ENCODE results near the gene TCIRG1. TPM values are rescaled to one million over a fixed set of nuclear protein-coding genes. Genes with fewer than 3 reads are reported as not detected.

Gene TCIRG1
- total RNA-seq, 1 experiment from 2014 or later, result 158 TPM

- POLR2A ChIA-PET, result interaction anchor here (0.6 kb wide), 1 partner anchor 415 kb away, joined by 3 read pairs; no protein-coding TSS in a partner anchor
- Histone ChIP-seq H3K4me1 (ENCODE audit: control insufficient read depth, insufficient read depth, low read length) (peaks cover 18% of the 10 kb centered on the region), H3K27ac (ENCODE audit: low read length) (no peak overlapping the region), H3K36me3 (ENCODE audit: control insufficient read depth, insufficient read depth, low read length) (0 out of 2 replicates have a peak, but pooled peaks cover 2% of the 10 kb centered on the region), H3K4me3 (ENCODE audit: low read depth in 2 of 2, low read length in 2 of 2) (no peak overlapping the region), H3K9me3 (ENCODE audit: control insufficient read depth, insufficient read depth, low read depth, low read length) (no peaks in the 10 kb centered on the region), H3K27me3 (ENCODE audit: control insufficient read depth, insufficient read depth, low read length) (no peaks in the 10 kb centered on the region)
- in situ Hi-C loops (cut with HindIII; ENCODE audit: low pct_unique_long_range_greater_than_20kb, low sequenced_read_pairs) (no loop called here), intact Hi-C loops (cut with micrococcal nuclease; ENCODE audit: unreplicated experiment) (no loop called here)
- TF ChIP-seq, protein P1, sequence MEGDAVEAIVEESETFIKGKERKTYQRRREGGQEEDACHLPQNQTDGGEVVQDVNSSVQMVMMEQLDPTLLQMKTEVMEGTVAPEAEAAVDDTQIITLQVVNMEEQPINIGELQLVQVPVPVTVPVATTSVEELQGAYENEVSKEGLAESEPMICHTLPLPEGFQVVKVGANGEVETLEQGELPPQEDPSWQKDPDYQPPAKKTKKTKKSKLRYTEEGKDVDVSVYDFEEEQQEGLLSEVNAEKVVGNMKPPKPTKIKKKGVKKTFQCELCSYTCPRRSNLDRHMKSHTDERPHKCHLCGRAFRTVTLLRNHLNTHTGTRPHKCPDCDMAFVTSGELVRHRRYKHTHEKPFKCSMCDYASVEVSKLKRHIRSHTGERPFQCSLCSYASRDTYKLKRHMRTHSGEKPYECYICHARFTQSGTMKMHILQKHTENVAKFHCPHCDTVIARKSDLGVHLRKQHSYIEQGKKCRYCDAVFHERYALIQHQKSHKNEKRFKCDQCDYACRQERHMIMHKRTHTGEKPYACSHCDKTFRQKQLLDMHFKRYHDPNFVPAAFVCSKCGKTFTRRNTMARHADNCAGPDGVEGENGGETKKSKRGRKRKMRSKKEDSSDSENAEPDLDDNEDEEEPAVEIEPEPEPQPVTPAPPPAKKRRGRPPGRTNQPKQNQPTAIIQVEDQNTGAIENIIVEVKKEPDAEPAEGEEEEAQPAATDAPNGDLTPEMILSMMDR (IDR thresholded peaks at IDR 0.05), result no peak
- no peak for TF ChIP-seq SIN3A (IDR thresholded peaks at IDR 0.05; ENCODE audit: borderline replicate concordance, insufficient read depth, low read depth, low read length)
- no peak for TF ChIP-seq POLR2AphosphoS5 (IDR thresholded peaks at IDR 0.05; ENCODE audit: low read depth, low read length)
- no peak for TF ChIP-seq TCF7L2 (IDR thresholded peaks at IDR 0.05; ENCODE audit: low read depth, low read length)
- TF ChIP-seq REST (IDR thresholded peaks at IDR 0.05; ENCODE audit: insufficient read depth in 1 of 2, low read depth in 2 of 2, low read length in 1 of 2), result no peak
- CTCF ChIA-PET, result no interaction called here
- ATAC-seq (no peak), DNase-seq (ENCODE audit: low read depth, low spot score) (no peak)
- no TSS peak for BruUV-seq (replicated peaks)
These were observed 6.1 kb downstream of the TCIRG1 start for GRCh38 chr11:68044898-68045351.

GRCh38 chr11:68047437-68048290, 8.8 kb downstream of the TCIRG1 start:
- Histone ChIP-seq H3K4me1 (ENCODE audit: control insufficient read depth, insufficient read depth, low read length) (no peaks in the 10 kb centered on the region; the same call in none of the 2 replicates), H3K36me3 (ENCODE audit: control insufficient read depth, insufficient read depth, low read length) (no peaks in the 10 kb centered on the region), H3K27ac (ENCODE audit: low read length) (no peak overlapping the region), H3K4me3 (ENCODE audit: low read depth in 2 of 2, low read length in 2 of 2) (no peak overlapping the region), H3K9me3 (ENCODE audit: control insufficient read depth, insufficient read depth, low read depth, low read length) (no peaks in the 10 kb centered on the region), H3K27me3 (ENCODE audit: control insufficient read depth, insufficient read depth, low read length) (no peaks in the 10 kb centered on the region)
- intact Hi-C loops (cut with micrococcal nuclease; ENCODE audit: unreplicated experiment) (no loop called here), in situ Hi-C loops (cut with HindIII; ENCODE audit: low pct_unique_long_range_greater_than_20kb, low sequenced_read_pairs) (no loop called here)
- BruUV-seq (replicated peaks), result no TSS peak
- DNase-seq (ENCODE audit: low read depth, low spot score) (no peak), ATAC-seq (no peak)
- TF ChIP-seq TCF7L2 (IDR thresholded peaks at IDR 0.05; ENCODE audit: low read depth, low read length) (no peak), SIN3A (IDR thresholded peaks at IDR 0.05; ENCODE audit: borderline replicate concordance, insufficient read depth, low read depth, low read length) (no peak), POLR2AphosphoS5 (IDR thresholded peaks at IDR 0.05; ENCODE audit: low read depth, low read length) (no peak), REST (IDR thresholded peaks at IDR 0.05; ENCODE audit: insufficient read depth in 1 of 2, low read depth in 2 of 2, low read length in 1 of 2) (no peak)
- TF ChIP-seq, protein P1 (IDR thresholded peaks at IDR 0.05), result no peak
- ChIA-PET POLR2A (no interaction called here), CTCF (no interaction called here)

Measured in Panc1 (cell line).